Stimulated activated CD8-positive, alpha-beta memory T cell treated with anti-CD3 and anti-CD28 coated beads, Interleukin-2, amount 100 ng/mL, for 48 hours (primary cell): Measurements from ENCODE around the gene RAB3A.

ENCODE experiments used
- DNase-seq, 2 donors: peaks; one replicate each; pipeline ENCODE4 v3.0.0-alpha.2; 2020; ENCODE audit warnings: low read depth in 2 of 2

The RAB3A gene, protein sequence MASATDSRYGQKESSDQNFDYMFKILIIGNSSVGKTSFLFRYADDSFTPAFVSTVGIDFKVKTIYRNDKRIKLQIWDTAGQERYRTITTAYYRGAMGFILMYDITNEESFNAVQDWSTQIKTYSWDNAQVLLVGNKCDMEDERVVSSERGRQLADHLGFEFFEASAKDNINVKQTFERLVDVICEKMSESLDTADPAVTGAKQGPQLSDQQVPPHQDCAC

DNA sequence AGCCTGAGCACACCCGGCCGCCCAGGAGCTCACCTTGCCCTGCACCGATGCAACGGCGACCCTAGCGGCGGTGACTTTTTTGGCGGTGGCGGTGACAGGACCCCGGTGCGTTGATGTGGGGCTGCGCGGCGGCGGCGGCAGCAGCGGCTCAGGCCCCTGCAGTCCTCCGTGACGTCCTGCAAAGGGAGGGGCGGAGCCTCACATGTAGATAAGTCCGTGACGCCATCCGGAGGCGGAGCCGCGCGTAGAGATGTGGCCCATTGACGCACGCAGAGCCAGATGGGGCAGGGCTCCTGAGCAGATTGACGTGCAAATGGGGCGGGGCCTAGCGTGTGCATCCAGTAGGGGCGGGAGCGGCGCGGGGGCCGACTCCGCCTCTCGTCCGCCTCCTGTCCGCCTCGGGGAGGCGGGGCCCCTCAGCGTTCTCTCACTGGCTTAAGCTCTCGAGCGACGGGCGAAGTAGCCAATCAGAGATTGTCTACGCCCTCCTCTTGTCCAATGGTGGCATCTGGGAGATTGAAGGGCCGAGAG lies at the start of gene RAB3A:
TSS of gene RAB3A (minus strand) at position 180 of the 531 bp plus-strand sequence. CDS start 1,302 bp downstream, outside the sequence.
- DNase-seq: peak; percentile 99 to 100

DNA sequence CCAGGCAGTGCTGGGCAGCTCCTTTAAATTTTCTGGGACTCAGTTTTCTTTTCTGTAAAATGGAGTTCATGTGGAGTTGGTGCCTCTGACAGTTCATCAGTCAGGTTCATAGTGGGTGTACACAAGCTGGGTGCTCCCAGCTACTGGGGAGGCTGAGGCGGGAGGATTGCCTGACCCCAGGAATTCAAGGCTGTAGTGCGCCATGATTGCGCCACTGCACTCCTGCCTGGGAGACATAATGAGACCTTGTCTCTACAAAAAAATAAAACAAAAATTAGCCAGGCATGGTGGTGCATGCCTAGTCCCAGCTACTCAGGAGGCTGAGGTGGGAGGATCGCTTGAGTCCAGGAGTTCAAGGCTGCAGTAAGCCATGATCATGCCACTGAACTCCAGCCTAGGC lies 49.3 kb upstream of the RAB3A start:
- DNase-seq: no peak

DNA sequence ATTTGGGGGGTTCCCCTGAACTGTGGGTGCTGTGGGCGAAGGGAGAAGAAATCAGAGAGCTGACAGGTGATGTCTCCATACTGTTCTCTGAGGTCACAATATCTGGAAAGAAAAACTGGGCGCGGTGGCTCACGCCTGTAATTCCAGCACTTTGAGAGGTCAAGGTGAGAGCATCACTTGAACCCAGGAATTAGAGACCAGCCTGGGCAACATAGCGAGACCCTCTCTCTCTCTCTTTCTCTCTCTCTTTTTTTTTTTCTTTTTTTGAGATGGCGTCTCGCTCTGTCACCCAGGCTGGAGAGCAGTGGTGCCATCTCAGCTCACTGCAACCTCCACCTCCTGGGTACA lies 48.5 kb upstream of the RAB3A start:
- DNase-seq: no peak

DNA sequence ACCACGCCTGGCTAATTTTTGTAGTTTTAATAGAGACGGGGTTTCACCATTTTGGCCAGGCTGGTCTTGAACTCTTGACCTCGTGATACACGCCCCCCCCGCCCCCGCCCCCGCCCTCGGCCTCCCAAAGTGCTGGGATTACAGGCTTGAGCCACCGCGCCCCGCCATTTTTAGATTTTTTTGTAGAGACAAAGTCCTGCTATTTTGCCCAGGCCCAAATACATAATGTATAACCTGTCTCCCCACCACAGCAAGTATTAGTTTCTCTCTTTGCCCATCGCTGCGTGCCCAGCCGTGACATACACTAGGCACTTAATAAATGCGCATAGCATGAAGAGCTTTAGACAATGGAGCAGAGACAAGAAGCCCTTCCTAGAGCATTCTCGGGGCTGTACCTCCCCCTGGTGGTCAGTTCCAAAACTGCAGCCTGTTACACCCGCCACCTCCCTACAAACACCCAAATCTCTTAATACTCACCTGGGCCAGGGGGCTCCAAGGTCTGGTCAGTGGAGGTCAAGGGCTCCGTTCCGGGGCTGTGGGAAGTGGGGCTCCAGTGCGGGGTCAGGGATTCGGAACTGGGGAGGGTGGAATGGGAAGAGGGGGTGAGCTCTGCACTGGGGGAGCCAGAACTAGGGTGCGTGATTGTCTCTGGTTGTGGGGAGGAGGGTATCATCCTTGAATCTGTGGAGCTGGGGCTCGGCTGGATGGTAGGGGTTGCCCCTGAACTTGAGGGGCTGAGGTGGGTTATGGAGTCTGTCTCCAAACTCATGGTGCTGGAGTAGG lies 47.9 kb upstream of the RAB3A start:
- DNase-seq: peak; percentile 54 to 74

DNA sequence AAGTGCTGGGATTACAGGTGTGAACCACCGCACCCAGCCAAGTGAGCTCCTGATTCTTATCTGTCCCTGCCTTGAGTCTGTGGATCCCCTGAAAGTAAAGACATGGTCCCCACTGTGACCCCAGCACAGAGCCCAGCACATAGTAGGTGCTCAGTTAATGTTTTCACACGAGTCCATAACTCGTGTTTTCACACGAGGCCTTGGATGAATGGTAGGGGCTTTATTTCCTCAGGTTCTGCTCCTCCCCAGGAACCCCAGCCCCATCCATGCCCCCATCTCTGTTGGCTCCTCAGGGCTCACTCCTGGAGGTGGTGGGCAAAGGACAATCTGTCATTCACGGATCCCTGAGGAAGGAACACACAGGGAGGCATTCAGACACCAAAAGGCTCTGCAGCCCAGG lies 46.0 kb upstream of the RAB3A start:
- no peak for DNase-seq

DNA sequence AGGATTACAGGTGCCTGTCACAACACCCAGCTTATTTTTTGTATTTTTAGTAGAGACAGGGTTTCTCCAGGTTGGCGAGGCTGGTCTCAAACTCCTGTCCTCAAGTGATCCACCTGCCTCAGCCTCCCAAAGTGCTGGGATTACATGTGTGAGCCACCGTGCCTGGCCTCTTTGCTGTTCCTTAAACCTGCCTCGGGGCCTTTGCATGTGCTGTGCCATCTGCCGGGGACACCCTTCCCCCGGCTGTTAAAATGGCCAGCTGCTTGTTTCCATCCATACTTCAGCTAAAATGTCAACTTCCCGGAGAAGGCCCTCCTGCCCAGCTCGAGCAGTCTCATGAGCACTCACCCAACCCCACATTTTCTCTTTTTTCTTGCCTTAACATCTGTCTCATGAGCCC lies 41.5 kb upstream of the RAB3A start:
- no peak for DNase-seq

DNA sequence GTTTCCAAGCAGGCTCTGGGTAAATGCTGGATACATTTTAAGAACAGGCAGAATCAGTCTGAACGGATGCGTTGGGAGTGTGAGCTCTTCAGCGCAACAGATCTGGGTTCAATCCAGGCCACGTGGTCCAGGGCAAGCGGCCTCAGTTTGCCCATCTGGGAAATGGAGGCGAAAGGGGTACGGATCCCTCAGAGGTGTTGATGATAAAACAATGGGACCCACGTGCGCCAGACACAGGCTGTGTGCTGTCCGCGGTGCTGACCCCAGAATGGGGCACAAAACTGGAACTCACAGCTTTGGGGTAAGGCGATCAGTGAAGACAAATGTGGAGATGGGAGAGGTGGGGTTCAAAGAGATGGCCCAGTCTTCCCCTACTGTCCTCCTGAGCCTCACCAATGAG lies 35.5 kb upstream of the RAB3A start:
- DNase-seq: no peak

DNA sequence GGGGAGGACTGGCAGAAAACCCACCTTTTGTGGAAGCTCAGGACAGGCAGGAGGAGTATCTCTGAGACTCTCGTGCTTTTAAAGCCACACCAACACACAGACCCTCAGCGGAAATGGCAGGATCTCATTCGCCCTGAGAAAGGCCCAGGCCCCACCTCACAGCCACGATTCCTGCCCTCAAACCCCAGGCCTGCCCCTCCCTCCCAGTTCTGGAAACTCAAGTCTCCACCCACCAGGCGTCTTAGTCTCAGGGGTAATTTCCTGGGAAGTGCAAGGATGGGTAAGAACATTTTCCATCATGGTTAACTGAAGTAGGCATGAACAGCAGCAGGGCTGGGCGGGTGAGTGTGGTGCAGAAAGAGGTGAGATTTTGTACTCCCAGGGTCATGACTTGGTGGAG lies 30.4 kb upstream of the RAB3A start:
- DNase-seq: no peak

DNA sequence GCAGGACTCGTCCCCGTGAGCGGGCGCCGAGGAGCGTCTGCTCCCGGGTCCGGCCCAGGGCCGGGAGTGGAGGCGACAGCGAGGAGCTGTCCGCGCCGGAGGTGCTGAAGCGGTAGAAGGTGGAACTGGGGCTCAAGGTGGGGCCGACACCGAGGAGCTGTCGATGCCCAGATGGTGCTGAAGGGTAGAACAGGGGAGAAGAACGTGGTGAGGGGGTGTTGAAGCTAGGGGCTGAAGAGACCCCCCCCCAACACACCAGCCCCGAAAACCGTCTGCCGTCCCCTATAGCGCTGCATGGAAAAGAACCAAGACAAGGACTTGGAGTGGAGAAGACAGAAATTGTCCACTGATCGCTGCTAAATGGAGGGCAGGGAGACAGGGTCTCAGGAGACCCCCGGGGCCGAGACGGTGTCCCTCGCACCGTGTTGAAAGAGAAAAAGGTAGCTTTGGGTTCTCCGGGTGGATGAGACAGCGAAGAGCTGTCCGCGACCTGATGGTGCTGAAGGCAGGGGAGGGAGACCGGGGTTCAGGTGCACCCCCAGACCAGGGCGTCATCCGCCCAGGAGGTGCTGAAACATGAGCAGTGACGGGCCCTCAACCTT lies 29.5 kb upstream of the RAB3A start:
- peak; percentile 27 to 40 for DNase-seq

DNA sequence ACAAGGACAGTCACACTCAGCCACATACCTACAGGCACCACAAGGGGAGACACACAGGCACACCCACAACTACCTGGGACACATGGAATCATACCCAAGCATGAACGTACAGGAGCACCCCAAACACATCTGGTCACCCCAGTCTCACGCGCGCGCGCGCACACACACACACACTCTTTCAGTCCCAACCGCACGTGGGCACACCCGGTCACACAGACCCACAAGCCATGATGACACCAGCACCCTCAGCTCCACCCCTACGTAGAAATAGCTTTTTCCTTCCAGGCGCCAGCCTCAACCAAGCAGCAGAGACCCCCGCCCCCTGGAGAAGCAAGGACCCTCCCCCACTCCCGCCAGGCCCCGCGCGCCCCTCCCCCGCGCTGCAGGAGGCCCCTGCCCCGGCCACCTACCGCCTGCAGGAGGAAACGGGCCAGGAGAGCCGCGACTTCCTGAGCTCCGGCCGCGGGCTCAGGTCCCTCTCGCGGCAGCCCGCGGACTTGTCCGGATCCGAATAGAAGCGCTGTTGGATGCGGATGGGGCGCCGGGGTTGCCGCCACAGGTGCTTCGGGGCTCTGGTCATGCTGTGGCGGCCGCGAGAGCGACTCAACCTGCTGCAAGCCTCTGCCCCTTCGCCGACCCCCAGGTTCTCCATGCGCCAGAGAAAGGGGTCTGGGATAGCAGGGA lies 28.8 kb upstream of the RAB3A start:
- no peak for DNase-seq

DNA sequence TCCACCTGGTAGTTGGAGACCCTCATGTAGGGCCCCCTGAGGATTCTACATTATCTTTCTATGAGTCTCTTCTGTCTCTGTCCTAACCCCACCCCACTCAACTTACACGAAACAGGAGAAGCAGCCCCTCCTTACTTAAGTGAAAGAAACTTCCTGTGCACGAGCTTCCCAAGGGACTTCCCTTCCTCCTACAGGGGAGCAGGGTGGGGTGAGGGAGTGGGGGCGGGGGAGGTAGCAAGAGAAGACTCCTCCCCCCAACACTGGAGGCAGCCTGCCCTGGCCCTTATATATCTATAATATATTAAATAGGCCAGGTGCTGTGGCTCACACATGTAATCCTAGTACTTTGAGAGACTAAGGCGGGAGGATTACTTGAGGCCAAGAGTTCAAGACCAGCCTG lies 27.9 kb upstream of the RAB3A start:
- DNase-seq: no peak

DNA sequence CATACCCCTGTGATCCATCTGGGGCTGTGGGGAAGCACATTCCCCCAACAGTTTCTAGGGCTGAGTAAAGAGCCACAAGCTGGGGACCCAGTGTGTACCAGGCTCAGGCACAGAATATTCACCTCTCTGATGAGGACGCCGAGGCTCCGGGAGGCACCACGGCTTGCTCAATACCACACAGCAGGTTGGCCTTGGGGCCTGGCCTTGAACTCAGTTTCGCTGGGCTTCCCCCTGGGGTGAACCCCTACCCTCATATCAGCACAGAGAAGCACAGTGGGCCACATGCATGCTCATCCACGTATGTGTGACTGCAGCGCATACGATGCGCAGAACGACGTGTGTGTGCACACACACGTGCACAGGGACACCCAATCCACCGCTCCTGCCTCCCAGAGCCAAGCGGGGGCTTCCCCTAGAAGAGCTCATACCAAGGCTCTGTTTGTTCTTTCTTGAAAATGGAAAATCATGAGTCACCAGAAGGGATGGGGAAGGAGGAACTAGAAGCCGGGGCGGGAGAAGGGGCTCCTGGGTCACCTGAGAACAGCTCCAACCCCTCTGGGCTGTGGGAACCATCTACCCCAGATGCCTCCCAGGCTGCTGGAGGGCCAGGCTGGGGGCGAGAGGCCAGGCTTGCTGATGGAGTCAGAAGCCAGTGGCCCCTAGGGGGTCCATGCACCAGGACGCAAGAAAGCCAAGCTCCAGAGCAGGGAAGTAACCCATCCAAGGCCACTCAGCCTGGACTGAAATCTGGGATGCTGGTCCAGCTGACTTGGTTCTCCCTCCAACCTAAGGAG lies 27.3 kb upstream of the RAB3A start:
- DNase-seq: no peak

DNA sequence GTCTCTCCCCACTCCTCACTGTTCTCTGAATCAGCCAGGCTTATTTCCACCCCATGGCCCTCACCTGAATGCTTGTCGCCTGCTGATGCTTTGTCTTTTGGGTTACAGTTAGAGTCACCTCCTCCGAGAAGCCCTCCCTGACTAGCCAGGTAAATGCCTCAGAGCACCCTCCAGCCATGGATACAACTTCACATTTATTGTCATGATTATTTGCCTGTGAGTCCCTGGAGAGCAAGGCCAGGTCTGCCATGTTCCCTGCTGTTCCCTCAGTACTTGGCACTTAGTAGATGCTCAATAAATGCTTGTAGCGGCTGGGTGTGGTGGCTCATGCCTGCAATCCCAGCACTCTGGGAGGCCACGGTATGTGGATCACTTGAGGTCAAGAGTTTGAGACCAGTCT lies 26.1 kb upstream of the RAB3A start:
- DNase-seq: no peak

DNA sequence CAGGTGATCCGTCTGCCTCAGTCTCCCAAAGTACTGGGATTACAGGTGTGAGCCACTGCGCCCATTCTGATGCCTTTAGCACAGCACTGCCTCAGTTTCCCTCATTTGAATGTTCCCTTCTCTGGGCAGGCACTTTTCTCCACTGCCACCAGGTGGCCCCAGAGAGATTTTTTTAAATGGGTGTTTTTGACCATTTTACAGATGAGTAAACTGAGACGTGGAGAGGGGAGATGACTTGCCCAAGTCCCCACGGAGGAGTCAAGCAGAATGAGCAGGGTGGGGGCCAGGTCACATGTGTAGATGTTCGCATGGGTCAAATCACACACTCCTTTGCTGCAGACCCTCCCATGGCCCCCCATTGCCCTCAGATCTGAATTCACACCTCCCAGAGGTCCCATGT lies 25.6 kb upstream of the RAB3A start:
- no peak for DNase-seq

DNA sequence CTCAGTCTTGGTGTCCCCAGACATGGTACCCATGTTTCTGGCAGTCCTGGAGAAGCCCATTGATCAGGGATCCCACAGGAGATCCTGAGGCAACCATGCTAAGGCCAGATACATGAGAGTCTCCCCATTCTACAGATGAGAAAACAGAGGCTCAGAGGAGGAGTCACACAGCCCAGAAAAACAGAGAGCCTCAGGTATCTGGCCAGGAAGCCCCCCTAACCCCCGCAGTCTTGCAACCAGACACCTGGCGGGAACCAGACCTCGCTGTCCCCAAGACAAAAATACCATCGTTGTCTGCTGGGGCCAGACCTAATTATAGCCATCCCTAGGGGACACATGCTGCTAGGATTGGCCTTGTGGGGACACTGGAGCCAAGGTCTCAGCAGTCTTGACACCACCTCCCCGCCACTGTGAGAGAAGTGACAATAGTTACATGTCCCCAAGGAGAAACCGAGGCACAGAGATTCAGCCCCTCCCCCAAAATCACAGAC lies 24.0 kb upstream of the RAB3A start:
- DNase-seq: no peak

DNA sequence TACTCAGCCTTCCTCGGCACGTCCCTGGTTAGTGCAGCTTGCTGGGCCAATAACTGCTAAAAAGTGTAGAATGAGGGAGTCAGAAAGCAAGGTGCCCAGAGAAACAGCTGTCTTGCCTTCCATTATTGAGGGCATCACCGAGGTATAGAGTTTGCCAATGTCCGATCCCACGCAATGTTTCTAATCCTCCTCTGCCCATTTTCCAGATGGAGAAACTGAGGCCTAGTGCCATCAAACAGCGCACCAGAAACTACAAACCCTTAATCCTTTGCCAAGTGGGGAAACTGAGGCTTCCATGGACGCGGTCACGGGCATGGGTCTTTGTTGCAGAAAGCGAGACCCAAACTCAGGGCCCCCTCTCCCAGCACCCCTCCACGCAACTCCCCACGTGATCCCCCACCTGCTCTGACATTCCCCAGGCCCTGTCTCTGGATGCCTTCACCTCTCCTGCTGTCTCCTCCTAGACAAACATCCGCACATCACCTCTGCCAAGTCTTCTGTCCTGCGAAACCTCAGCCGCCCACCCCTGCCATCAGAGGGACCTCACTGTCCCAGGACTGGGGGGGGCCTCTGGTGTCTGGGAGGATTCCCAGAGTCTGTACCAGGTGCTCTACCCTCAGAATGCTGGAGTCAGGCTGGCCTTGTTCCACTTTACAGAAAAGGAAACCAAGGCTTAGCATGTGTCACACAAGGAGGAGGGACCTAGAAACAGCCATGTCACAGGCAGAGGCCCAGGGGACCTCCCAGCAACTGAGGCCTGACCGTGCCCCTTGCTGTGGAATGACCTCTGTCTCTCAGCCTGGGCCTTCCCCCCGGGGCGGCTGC lies 23.3 kb upstream of the RAB3A start:
- no peak for DNase-seq

DNA sequence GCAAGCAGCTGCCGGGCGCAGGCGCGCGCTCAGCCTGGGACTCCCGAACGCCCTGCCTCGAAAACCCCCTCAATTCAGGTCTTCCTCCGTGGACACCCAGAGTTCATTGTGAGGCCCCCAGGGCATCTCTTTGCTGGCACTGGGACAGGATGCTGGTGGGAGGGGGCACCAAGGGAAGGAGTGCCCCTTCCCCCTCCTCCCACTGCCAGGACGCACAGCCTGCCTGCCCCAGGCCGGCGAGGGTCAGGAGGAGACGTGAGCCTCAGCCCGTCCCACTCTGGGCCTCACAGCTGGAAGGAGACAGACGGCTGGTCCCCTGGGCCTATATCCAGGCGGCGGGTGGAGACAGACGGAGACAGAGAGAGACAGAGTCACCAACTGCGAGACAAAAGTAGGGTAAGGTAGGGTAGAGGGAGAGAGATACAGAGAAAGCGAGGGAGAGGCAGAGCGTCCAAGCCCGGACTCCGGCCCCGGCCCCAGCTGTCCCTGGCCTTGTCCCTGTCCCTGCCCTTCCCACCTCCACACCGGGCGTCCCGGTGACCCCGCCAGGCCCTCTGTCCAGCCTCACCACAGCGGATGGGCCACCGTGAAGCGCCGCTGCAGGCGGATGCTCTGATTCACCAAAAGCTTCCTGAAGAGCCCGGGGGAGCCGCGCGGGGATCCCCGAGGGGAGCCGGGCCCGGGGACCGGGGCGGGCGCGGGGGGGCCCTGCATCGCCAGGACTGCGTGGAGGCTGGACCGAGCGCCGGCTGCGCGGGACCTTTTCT lies 22.0 kb upstream of the RAB3A start, which contains the start of gene PDE4C:
TSS of gene PDE4C (minus strand) at position 737 of the 767 bp plus-strand sequence. CDS start at position 714, 23 bp downstream.
- DNase-seq: no peak

DNA sequence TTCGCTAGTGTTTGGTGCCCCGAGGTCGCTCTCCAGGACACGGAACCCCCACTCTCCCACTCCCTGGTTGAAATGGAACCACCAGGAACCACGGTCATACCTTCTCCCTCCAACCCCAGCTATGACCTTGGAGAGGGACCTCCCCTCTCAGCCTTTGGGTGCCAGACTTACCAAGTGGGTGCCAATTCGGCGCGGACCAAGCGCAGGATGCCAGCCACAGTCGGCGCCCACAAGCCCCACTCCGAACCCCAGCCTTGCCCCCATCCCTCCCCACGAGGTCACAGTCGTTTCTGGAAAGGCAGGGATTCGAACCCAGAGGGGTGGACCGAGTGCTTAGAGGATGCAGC lies 21.5 kb upstream of the RAB3A start:
- no peak for DNase-seq

DNA sequence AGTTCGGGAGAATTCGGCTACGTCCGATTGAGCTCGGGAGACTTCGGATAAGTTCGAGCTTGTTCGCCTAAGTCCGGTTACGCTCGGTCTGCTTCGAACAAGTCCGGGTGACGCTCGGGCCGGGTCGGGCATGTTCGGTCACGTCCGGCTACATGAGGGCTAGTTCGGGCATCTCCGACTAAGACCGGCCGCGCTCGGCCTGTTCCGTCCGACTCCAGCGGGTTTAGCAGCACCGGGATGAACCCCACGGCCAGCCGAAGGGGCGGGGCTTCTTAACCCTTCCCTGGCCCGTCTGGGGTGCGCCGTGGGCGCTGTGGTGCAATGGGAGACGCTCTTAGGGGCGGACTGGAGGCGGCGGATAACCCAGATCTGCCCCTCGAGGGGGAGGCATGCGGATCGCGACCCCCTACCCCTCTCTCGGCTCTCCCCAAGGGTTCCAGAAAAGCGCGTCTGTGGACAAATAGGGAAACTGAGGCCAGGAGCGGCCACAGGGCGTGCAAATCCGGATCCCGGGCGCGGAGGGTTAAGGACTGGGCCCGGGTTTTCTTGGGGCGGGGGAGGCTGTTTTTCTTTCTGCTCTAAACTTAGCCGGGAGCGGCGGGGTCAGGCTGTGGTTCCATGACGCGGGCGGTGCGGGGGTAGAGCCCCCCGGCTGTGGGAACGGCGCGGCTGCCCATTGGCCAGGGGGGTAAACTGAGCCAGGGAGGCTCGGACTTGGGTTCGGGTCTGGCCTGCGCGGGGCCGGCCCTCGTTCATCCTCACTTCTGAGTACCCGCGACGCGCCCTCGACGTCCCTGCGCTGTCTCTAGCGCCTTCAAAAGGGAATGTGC lies 20.9 kb upstream of the RAB3A start:
- DNase-seq: peak; percentile 91
